ENCODE measurements around the gene NUDT3. TPM values are rescaled to one million over a fixed set of nuclear protein-coding genes. Genes with fewer than 3 reads are reported as not detected.

The NUDT3 gene
- total RNA-seq, 4 donors from 2014 or later = 40.0 to 71.9 (median 50.6) TPM

DNA sequence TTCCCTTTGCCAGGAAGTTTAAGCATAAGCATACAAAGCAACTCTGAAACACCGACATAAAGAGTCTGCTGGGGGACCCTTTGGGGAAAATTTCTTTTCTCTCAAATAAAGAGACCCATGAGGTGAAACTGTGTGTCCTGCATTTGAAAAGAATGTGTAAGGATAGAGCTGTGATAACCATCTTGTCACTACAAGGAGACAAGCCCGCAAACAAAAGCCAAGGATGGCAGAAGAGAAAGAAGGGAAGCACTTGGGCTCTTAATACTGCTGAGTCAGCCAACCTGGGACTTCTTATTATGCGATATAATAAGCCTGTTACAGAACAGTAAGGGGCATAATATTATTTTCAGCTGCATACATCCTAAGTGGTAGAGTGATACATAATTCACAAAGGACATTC is 52.5 kb downstream of the NUDT3 start:
- Histone ChIP-seq H3K9me3 (no peaks in the 10 kb centered on the region), H3K36me3 (no peaks in the 10 kb centered on the region), H3K4me3 (no peak overlapping the region), H3K27me3 (no peaks in the 10 kb centered on the region), H3K27ac (peak overlapping the region; percentile 72 to 90 (median 76)), H3K4me1 (peaks cover 69 to 73% of the 10 kb centered on the region in 2 donors)
- DNase-seq (no peak), ATAC-seq (no peak)
- in situ Hi-C loops (cut with MboI; ENCODE audit: low sequenced_read_pairs in 4 of 4) (no loop called here), intact Hi-C loops (cut with DNase I; ENCODE audit: low total_unique reads) (no loop called here)
- no peak for TF ChIP-seq POLR2A (IDR thresholded peaks at IDR 0.05)
- no peak for TF ChIP-seq CTCF (IDR thresholded peaks at IDR 0.05 in 4 of 5, conservative IDR thresholded peaks at IDR 0.05 in 1 of 5)

GRCh38 chr6:34339432-34339831 is 53.0 kb downstream of the NUDT3 start:
- TF ChIP-seq POLR2A (IDR thresholded peaks at IDR 0.05) (no peak), CTCF (IDR thresholded peaks at IDR 0.05 in 4 of 5, conservative IDR thresholded peaks at IDR 0.05 in 1 of 5) (no peak)
- no peak overlapping the region for H3K4me3 ChIP-seq
- H3K9me3 ChIP-seq = no peaks in the 10 kb centered on the region
- H3K27ac ChIP-seq = peak overlapping the region; percentile 72 to 90 (median 76)
- DNase-seq = no peak
- no peaks in the 10 kb centered on the region for H3K36me3 ChIP-seq
- in situ Hi-C loops (cut with MboI; ENCODE audit: low sequenced_read_pairs in 4 of 4) (no loop called here), intact Hi-C loops (cut with DNase I; ENCODE audit: low total_unique reads) (no loop called here)
- no peaks in the 10 kb centered on the region for H3K27me3 ChIP-seq
- H3K4me1 ChIP-seq = peaks cover 73 to 74% of the 10 kb centered on the region in 2 donors
- no peak for ATAC-seq

GRCh38 chr6:34338811-34339210 is 53.7 kb downstream of the NUDT3 start:
- DNase-seq (no peak), ATAC-seq (no peak)
- TF ChIP-seq CTCF (IDR thresholded peaks at IDR 0.05 in 4 of 5, conservative IDR thresholded peaks at IDR 0.05 in 1 of 5) (no peak), POLR2A (IDR thresholded peaks at IDR 0.05) (no peak)
- H3K27me3 ChIP-seq = no peaks in the 10 kb centered on the region
- no peaks in the 10 kb centered on the region for H3K36me3 ChIP-seq
- in situ Hi-C loops (cut with MboI; ENCODE audit: low sequenced_read_pairs in 4 of 4) = no loop called here
- H3K4me1 ChIP-seq = peaks cover 73 to 77% of the 10 kb centered on the region in 2 donors
- H3K27ac ChIP-seq = peak overlapping the region; percentile 72 to 90 (median 76)
- no peaks in the 10 kb centered on the region for H3K9me3 ChIP-seq
- no peak overlapping the region for H3K4me3 ChIP-seq
- intact Hi-C loops (cut with DNase I; ENCODE audit: low total_unique reads) = no loop called here

DNA sequence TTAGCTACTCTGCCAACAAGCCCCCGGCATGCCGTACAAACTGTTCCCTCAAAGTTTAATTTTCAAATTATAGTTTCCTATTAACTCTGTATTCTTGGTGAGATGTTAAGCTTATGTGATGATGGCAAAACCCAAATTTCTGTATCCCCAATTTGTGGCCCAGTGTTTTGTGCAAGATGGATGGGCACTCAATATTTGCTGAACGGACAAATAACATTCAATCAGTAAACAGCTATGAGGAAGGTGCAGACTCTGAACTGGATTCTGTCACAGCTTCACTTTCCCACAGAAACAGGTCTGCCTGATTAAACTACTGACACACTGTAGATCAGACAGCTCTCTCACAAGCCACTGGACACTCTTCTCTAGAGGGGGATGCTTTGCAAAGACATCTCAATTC is 54.1 kb downstream of the NUDT3 start:
- DNase-seq = no peak
- H3K4me3 ChIP-seq = no peak overlapping the region
- peaks cover 77 to 82% of the 10 kb centered on the region in 2 donors for H3K4me1 ChIP-seq
- H3K27me3 ChIP-seq = no peaks in the 10 kb centered on the region
- H3K9me3 ChIP-seq = no peaks in the 10 kb centered on the region
- TF ChIP-seq CTCF (IDR thresholded peaks at IDR 0.05 in 4 of 5, conservative IDR thresholded peaks at IDR 0.05 in 1 of 5) (no peak), POLR2A (IDR thresholded peaks at IDR 0.05) (no peak)
- intact Hi-C loops (cut with DNase I; ENCODE audit: low total_unique reads) = no loop called here
- ATAC-seq = no peak
- in situ Hi-C loops (cut with MboI; ENCODE audit: low sequenced_read_pairs in 4 of 4) = no loop called here
- peak overlapping the region; percentile 72 to 90 (median 76) for H3K27ac ChIP-seq
- no peaks in the 10 kb centered on the region for H3K36me3 ChIP-seq

DNA sequence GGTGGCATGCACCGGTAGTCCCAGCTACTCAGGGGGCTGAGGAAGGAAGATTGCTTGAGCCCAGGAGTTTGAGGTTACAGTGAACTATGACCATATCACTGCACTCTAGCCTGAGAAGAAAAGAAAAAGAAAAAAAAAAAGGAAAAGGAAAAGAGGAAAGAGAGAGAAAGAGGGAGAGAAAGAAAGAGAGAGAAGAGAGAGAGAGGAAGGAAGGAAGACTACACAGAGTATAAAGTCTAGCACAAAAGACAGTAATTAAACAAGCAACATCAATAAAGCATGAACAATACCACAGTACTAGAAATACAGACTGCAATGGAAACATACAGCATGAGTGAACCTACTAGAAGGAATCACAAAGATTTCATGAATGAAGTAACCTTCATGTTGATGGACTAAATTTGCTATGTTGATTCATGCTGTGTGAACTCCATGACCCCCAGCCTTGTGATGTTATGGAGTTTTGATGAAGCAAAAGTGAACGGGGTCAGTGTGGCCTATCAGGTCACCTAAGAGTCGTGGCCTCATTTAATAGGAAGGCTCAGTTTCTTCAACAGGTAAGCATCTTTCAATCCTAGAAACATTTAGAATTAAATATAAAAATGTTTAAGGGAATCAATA is 57.6 kb downstream of the NUDT3 start:
- TF ChIP-seq CTCF (IDR thresholded peaks at IDR 0.05 in 4 of 5, conservative IDR thresholded peaks at IDR 0.05 in 1 of 5) = no peak
- TF ChIP-seq POLR2A (IDR thresholded peaks at IDR 0.05) = no peak
- peak overlapping the region; percentile 49 to 90 (median 60) for H3K27ac ChIP-seq
- intact Hi-C loops (cut with DNase I; ENCODE audit: low total_unique reads) (no loop called here), in situ Hi-C loops (cut with MboI; ENCODE audit: low sequenced_read_pairs in 4 of 4) (no loop called here)
- peak; percentile 77 to 90 for ATAC-seq
- H3K9me3 ChIP-seq = no peaks in the 10 kb centered on the region
- H3K27me3 ChIP-seq = no peaks in the 10 kb centered on the region
- peak in 1 of 2 donors; percentile 42 for DNase-seq
- H3K4me1 ChIP-seq = peaks cover 59 to 61% of the 10 kb centered on the region in 2 donors
- H3K36me3 ChIP-seq = no peaks in the 10 kb centered on the region
- H3K4me3 ChIP-seq = no peak overlapping the region

All from gastrocnemius medialis (tissue), 4 donors.